Suprapubic skin (tissue), 4 donors: ENCODE results near the gene ZSCAN29.

Experiments
- EP300 ChIP-seq: sonication (generic); formaldehyde crosslinking; IDR thresholded peaks from one replicate; pipeline ENCODE4 v1.6.1; 2017; ENCODE audit warnings: antibody characterized with exemption
- POLR2A ChIP-seq, 2 donors: fragments of 450-650 bp; IDR thresholded peaks; one replicate each; pipeline ENCODE4 v1.6.1; 2017; ENCODE audit warnings: antibody characterized with exemption in 2 of 2, mild to moderate bottlenecking in 2 of 2, moderate library complexity in 2 of 2
- POLR2AphosphoS5 ChIP-seq, 3 donors: sonication (generic); formaldehyde crosslinking; IDR thresholded peaks; one replicate each; pipeline ENCODE4 v1.6.1; 2017; ENCODE audit warnings: antibody characterized with exemption in 3 of 3
- TF ChIP-seq, protein P1 (sequence below), 2 donors: fragments of 200-600 bp in 1 of 2; fragments of 450-650 bp in 1 of 2; sonication (generic) in 1 of 2; IDR thresholded peaks; one replicate each; pipeline ENCODE4 v1.5.1; 2016 to 2019; ENCODE audit warnings: antibody characterized with exemption in 2 of 2, mild to moderate bottlenecking in 1 of 2, moderate library complexity in 1 of 2

DNA sequence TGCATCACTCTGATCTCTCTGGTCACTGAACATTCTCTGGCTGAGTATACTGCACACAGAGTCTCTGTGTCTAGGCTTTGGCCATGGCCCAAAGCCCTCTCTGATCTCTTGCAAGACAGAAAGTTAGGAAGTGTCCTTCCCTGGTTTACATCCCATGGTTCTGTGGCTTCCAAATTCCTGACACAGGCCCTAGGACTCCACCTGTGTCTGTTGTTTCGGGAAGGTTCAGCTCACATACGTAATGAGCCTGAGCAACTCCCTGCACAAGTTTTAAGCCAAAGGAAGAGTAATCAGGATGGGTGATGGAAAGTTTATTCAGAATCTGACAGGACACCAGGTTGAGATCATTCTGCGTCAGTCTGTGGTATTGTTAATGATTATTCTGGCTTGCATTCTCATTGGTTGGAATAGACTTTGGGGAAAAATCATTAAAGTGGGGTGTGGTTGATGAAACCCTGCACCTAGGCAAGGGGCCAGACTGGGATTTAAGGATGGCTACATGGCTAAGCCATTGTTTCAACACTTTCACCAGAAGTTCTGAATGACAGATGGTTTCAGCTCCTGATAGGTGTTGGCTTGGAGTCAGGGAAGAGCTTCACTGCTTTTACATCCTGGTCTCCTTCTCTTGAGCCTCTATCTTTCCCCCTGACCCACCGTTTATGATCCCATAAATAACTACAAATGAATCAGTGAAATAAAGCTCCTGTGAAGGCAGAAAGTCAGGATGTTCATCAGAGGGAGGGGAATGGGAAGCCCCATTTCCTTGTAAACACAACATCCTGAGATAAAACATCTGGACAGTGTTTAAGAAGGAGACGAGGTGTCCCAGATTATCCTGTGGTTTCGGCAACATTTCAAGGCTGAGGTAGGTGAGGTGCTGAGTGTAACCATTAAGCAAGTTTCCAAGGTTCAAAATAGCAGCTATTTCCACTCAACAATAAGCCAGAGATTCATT lies 54.5 kb downstream of the ZSCAN29 start:
- TF ChIP-seq, protein P1, sequence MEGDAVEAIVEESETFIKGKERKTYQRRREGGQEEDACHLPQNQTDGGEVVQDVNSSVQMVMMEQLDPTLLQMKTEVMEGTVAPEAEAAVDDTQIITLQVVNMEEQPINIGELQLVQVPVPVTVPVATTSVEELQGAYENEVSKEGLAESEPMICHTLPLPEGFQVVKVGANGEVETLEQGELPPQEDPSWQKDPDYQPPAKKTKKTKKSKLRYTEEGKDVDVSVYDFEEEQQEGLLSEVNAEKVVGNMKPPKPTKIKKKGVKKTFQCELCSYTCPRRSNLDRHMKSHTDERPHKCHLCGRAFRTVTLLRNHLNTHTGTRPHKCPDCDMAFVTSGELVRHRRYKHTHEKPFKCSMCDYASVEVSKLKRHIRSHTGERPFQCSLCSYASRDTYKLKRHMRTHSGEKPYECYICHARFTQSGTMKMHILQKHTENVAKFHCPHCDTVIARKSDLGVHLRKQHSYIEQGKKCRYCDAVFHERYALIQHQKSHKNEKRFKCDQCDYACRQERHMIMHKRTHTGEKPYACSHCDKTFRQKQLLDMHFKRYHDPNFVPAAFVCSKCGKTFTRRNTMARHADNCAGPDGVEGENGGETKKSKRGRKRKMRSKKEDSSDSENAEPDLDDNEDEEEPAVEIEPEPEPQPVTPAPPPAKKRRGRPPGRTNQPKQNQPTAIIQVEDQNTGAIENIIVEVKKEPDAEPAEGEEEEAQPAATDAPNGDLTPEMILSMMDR (IDR thresholded peaks at IDR 0.05): no peak
- TF ChIP-seq POLR2A (IDR thresholded peaks at IDR 0.05) (no peak), POLR2AphosphoS5 (IDR thresholded peaks at IDR 0.05) (no peak), EP300 (no peak)
